Measurements from ENCODE around the gene SPOCD1. TPM values are rescaled to one million over a fixed set of nuclear protein-coding genes. Genes with fewer than 3 reads are reported as not detected.
"Not testable (repeated sequence)": the region's sequence is repeated elsewhere in the genome, so short reads cannot be mapped to it uniquely, and the experiment has no call there.

SPOCD1 gene
- total and polyA plus RNA-seq, 9 donors, result 0.15 to 1.7 (median 0.49) TPM; not detected in 1

- no peak for TF ChIP-seq EP300 (IDR thresholded peaks at IDR 0.05)
- no peak for TF ChIP-seq POLR2A (IDR thresholded peaks at IDR 0.05)
- TF ChIP-seq CTCF (IDR thresholded peaks at IDR 0.05), result no peak
- Histone ChIP-seq H3K4me1 (ENCODE audit: insufficient read depth) (no peaks in the 10 kb centered on the region), H3K9me3 (no peaks in the 10 kb centered on the region), H3K27me3 (no peaks in the 10 kb centered on the region), H3K36me3 (no peaks in the 10 kb centered on the region), H3K4me3 (no peak overlapping the region), H3K27ac (no peak overlapping the region)
- 59 to 65% (median 63%) methylated on average over 8 of the region's 8 CpGs for WGBS, 3 donors
- intact Hi-C loops (cut with DNase I), result no loop called here
- no peak for DNase-seq
Measured at GRCh38 chr1:31828341-31828740, 12.5 kb upstream of the SPOCD1 start.

- Histone ChIP-seq H3K27ac (no peak overlapping the region), H3K36me3 (no peaks in the 10 kb centered on the region), H3K9me3 (no peaks in the 10 kb centered on the region), H3K4me1 (ENCODE audit: insufficient read depth) (no peaks in the 10 kb centered on the region), H3K27me3 (no peaks in the 10 kb centered on the region), H3K4me3 (no peak overlapping the region)
- intact Hi-C loops (cut with DNase I), result no loop called here
- 94 to 97% (median 95%) methylated on average over 4 of the region's 4 CpGs for whole genome bisulfite sequencing, 3 donors
- no peak for DNase-seq
- TF ChIP-seq CTCF (IDR thresholded peaks at IDR 0.05) (no peak), EP300 (IDR thresholded peaks at IDR 0.05) (no peak), POLR2A (IDR thresholded peaks at IDR 0.05) (no peak)
Measured at GRCh38 chr1:31823780-31824179, 8.0 kb upstream of the SPOCD1 start.

GRCh38 chr1:31822766-31823165 lies 6.9 kb upstream of the SPOCD1 start:
- Histone ChIP-seq H3K4me3 (no peak overlapping the region), H3K9me3 (no peaks in the 10 kb centered on the region), H3K36me3 (no peaks in the 10 kb centered on the region), H3K27ac (no peak overlapping the region), H3K27me3 (no peaks in the 10 kb centered on the region), H3K4me1 (ENCODE audit: insufficient read depth) (no peaks in the 10 kb centered on the region)
- WGBS, 3 donors, result 83 to 86% (median 86%) methylated on average over 3 of the region's 3 CpGs
- intact Hi-C loops (cut with DNase I), result no loop called here
- DNase-seq, result no peak
- no peak for TF ChIP-seq EP300 (IDR thresholded peaks at IDR 0.05)
- TF ChIP-seq POLR2A (IDR thresholded peaks at IDR 0.05), result no peak
- TF ChIP-seq CTCF (IDR thresholded peaks at IDR 0.05), result no peak

- DNase-seq; H3K4me3 ChIP-seq; H3K27ac ChIP-seq; H3K36me3 ChIP-seq; H3K27me3 ChIP-seq; H3K9me3 ChIP-seq; H3K4me1 ChIP-seq (ENCODE audit: insufficient read depth); intact Hi-C loops (cut with DNase I): not testable (repeated sequence)
- WGBS, 3 donors, result 93 to 96% (median 94%) methylated on average over 7 of the region's 7 CpGs
Measured at GRCh38 chr1:31820196-31820595, 4.4 kb upstream of the SPOCD1 start.

- DNase-seq, result no peak
- H3K36me3 ChIP-seq, result no peaks in the 10 kb centered on the region
- no peaks in the 10 kb centered on the region for H3K9me3 ChIP-seq
- H3K27me3 ChIP-seq, result no peaks in the 10 kb centered on the region
- intact Hi-C loops (cut with DNase I), result no loop called here
- WGBS, 3 donors, result 90 to 96% (median 95%) methylated on average over 1 of the region's 1 CpG
- no peak for TF ChIP-seq CTCF (IDR thresholded peaks at IDR 0.05)
- TF ChIP-seq EP300 (IDR thresholded peaks at IDR 0.05), result no peak
- no peak for TF ChIP-seq POLR2A (IDR thresholded peaks at IDR 0.05)
- no peak overlapping the region for H3K4me3 ChIP-seq
- H3K4me1 ChIP-seq (ENCODE audit: insufficient read depth), result no peaks in the 10 kb centered on the region
- no peak overlapping the region for H3K27ac ChIP-seq
Measured at GRCh38 chr1:31818206-31818605, 2.4 kb upstream of the SPOCD1 start.

- 87 to 93% (median 90%) methylated on average over 7 to 8 of the region's 8 CpGs for WGBS, 3 donors
- H3K27me3 ChIP-seq; H3K9me3 ChIP-seq; H3K4me1 ChIP-seq (ENCODE audit: insufficient read depth); H3K36me3 ChIP-seq; intact Hi-C loops (cut with DNase I); H3K4me3 ChIP-seq; DNase-seq; H3K27ac ChIP-seq: not testable (repeated sequence)
Measured at GRCh38 chr1:31816947-31817346, 1.1 kb upstream of the SPOCD1 start.

- H3K36me3 ChIP-seq; H3K4me1 ChIP-seq (ENCODE audit: insufficient read depth); H3K4me3 ChIP-seq; H3K9me3 ChIP-seq; H3K27me3 ChIP-seq; intact Hi-C loops (cut with DNase I); DNase-seq; H3K27ac ChIP-seq: not testable (repeated sequence)
- 90 to 93% (median 91%) methylated on average over 3 of the region's 3 CpGs for WGBS, 3 donors
Measured at GRCh38 chr1:31816501-31816900, 679 bp upstream of the SPOCD1 start.

Data from ovary (tissue), 9 donors.